ENCODE results near the gene SPRYD7. TPM values are rescaled to one million over a fixed set of nuclear protein-coding genes. Genes with fewer than 3 reads are reported as not detected.
A peak's percentile ranks its signal among the peaks of the same experiment; 100 is the strongest.

SPRYD7 gene
- total and polyA plus RNA-seq, 2 of the 13 experiments (the other 11 are each of a cell fraction or from before 2014, with no cell fraction given), result 2.7 to 5.9 TPM

DNA sequence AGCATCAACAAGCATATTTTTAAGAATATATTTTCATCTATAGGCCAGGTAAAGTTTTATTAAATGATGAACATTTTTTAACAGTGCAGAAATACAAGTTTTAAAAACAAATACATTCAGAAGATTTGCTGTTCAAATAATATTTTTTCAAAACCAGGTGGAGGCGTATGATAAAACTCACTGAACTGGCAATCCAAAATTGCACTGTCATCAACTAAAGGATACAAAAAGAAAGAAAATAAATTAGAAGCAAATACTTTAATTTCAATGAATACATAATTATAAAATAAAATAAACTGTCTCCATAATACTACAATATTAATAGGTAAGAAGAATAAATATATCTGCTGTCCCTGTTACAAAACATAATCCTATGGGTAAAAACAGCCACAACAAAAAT lies 21.2 kb downstream of the SPRYD7 start:
- 0 out of 2 replicates have a peak, but pooled peaks cover 6% of the 10 kb centered on the region for H3K4me1 ChIP-seq (ENCODE audit: insufficient read depth, low read length)
- POLR2A ChIA-PET, result no interaction called here
- no peaks in the 10 kb centered on the region for H3K27me3 ChIP-seq (ENCODE audit: control insufficient read depth in 1 of 2, insufficient read depth in 2 of 2, low read length in 2 of 2)
- ATAC-seq, result no peak
- no peak for DNase-seq (ENCODE audit: low spot score)
- H3K4me2 ChIP-seq (ENCODE audit: low read depth, low read length), result no peak overlapping the region
- no peaks in the 10 kb centered on the region for H3K9me3 ChIP-seq (ENCODE audit: low read length)
- in situ Hi-C loops (cut with HindIII; ENCODE audit: extremely low pct_ligation_motif_present, low pct_unique_long_range_greater_than_20kb), result no loop called here
- H3K27ac ChIP-seq (ENCODE audit: extremely low read length, insufficient read depth, low read length), result no peak overlapping the region
- no TSS peak for BruUV-seq (replicated peaks)
- WGBS (ENCODE audit: low lambda C conversion rate), result 98% methylated on average over 1 of the region's 1 CpG
- H2AFZ ChIP-seq (ENCODE audit: low read length), result no peak overlapping the region
- no peak overlapping the region for H3K9ac ChIP-seq (ENCODE audit: insufficient read depth, low read depth, low read length)
- CTCF ChIA-PET (ENCODE audit: low intra/inter-chr PET ratio, low total read pairs), result no interaction called here
- TF ChIP-seq MAFF (IDR thresholded peaks at IDR 0.05; ENCODE audit: low read depth, low read length) (peak; percentile 44), MAFK (conservative IDR thresholded peaks at IDR 0.05 in 1 of 2, IDR thresholded peaks at IDR 0.05 in 1 of 2; ENCODE audit: low read length in 2 of 2) (peak; percentile 10 to 75; a peak in 2 of 4 replicates), TAF15 (IDR thresholded peaks at IDR 0.05; ENCODE audit: low read depth, low read length, poor library complexity, severe bottlenecking) (no peak)
- H4K20me1 ChIP-seq (ENCODE audit: insufficient read depth, low read length), result no peaks in the 10 kb centered on the region
- intact Hi-C loops (cut with micrococcal nuclease; ENCODE audit: unreplicated experiment), result loop anchor here (1.0 kb wide), 1 partner anchor 11 kb away; no protein-coding TSS in a partner anchor
- no peak for FAIRE-seq
- H3K36me3 ChIP-seq (replicated peaks in 1 of 2; ENCODE audit: control insufficient read depth in 1 of 2, insufficient read depth in 2 of 2, low read length in 2 of 2), result peaks cover 0 to 11% of the 10 kb centered on the region in 2 experiments; a peak in 2 of 5 replicates
- H3K4me3 ChIP-seq (replicated peaks in 1 of 3; ENCODE audit: insufficient read depth in 1 of 3, low read depth in 2 of 3, low read length in 3 of 3), result no peak overlapping the region
- H3K79me2 ChIP-seq (ENCODE audit: insufficient read depth, low read length), result no peaks in the 10 kb centered on the region

DNA sequence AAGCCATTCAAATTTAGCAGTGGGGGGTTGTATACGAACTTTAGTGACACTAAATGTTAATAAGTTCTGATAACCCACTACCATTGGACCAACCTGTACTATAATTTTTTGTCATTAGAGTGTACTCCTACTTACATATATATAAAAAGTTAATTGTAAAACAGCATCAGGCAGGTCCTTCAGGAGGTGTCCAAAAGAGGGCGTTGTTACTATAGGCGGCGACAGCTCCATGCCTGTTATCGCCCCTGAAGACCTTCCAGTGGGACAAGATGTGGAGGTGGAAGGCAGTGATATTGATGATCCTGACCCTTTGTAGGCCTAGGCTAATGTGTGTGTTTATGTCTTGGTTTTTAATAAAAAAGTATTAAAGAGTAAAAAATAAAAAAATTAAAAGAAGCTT lies 27.5 kb downstream of the SPRYD7 start:
- Histone ChIP-seq H3K4me1 (ENCODE audit: insufficient read depth, low read length) (no peaks in the 10 kb centered on the region), H3K79me2 (ENCODE audit: insufficient read depth, low read length) (no peaks in the 10 kb centered on the region), H3K4me3 (replicated peaks in 1 of 3; ENCODE audit: insufficient read depth in 1 of 3, low read depth in 2 of 3, low read length in 3 of 3) (no peak overlapping the region), H3K36me3 (replicated peaks in 1 of 2; ENCODE audit: control insufficient read depth in 1 of 2, insufficient read depth in 2 of 2, low read length in 2 of 2) (no peaks in the 10 kb centered on the region), H3K9me3 (ENCODE audit: low read length) (no peaks in the 10 kb centered on the region), H3K27ac (ENCODE audit: extremely low read length, insufficient read depth, low read length) (no peak overlapping the region), H4K20me1 (ENCODE audit: insufficient read depth, low read length) (no peaks in the 10 kb centered on the region), H3K27me3 (ENCODE audit: control insufficient read depth in 1 of 2, insufficient read depth in 2 of 2, low read length in 2 of 2) (no peaks in the 10 kb centered on the region), H2AFZ (ENCODE audit: low read length) (no peak overlapping the region), H3K4me2 (ENCODE audit: low read depth, low read length) (no peak overlapping the region), H3K9ac (ENCODE audit: insufficient read depth, low read depth, low read length) (no peak overlapping the region)
- ATAC-seq, result no peak
- intact Hi-C loops (cut with micrococcal nuclease; ENCODE audit: unreplicated experiment) (no loop called here), in situ Hi-C loops (cut with HindIII; ENCODE audit: extremely low pct_ligation_motif_present, low pct_unique_long_range_greater_than_20kb) (no loop called here)
- FAIRE-seq, result no peak
- WGBS (ENCODE audit: low lambda C conversion rate), result 78% methylated on average over 5 of the region's 5 CpGs
- ChIA-PET POLR2A (no interaction called here), CTCF (ENCODE audit: low intra/inter-chr PET ratio, low total read pairs) (no interaction called here)
- BruUV-seq (replicated peaks), result no TSS peak
- DNase-seq (ENCODE audit: low spot score), result no peak
- TF ChIP-seq ZFP36 (IDR thresholded peaks at IDR 0.05; ENCODE audit: borderline replicate concordance, low read depth, low read length, partially characterized antibody) (no peak), JDP2 (CRISPR knock-in tag; IDR thresholded peaks at IDR 0.05; ENCODE audit: borderline replicate concordance) (no peak), SMARCE1 (IDR thresholded peaks at IDR 0.05; ENCODE audit: borderline replicate concordance) (no peak), ZNF180 (CRISPR knock-in tag; IDR thresholded peaks at IDR 0.05; ENCODE audit: borderline replicate concordance, low read depth) (no peak), YEATS2 (CRISPR knock-in tag; IDR thresholded peaks at IDR 0.05; ENCODE audit: borderline replicate concordance) (no peak), ATRX (CRISPR knock-in tag; IDR thresholded peaks at IDR 0.05; ENCODE audit: borderline replicate concordance) (no peak), ZNF337 (CRISPR knock-in tag; IDR thresholded peaks at IDR 0.05; ENCODE audit: borderline replicate concordance, low read depth) (no peak), TEAD2 (CRISPR knock-in tag; IDR thresholded peaks at IDR 0.05) (no peak), MYNN (CRISPR knock-in tag; IDR thresholded peaks at IDR 0.05; ENCODE audit: low read depth) (no peak)
- TF ChIP-seq, protein P1, sequence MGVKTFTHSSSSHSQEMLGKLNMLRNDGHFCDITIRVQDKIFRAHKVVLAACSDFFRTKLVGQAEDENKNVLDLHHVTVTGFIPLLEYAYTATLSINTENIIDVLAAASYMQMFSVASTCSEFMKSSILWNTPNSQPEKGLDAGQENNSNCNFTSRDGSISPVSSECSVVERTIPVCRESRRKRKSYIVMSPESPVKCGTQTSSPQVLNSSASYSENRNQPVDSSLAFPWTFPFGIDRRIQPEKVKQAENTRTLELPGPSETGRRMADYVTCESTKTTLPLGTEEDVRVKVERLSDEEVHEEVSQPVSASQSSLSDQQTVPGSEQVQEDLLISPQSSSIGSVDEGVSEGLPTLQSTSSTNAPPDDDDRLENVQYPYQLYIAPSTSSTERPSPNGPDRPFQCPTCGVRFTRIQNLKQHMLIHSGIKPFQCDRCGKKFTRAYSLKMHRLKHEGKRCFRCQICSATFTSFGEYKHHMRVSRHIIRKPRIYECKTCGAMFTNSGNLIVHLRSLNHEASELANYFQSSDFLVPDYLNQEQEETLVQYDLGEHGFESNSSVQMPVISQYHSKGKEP (CRISPR knock-in tag; IDR thresholded peaks at IDR 0.05), result no peak
- TF ChIP-seq, protein P2, sequence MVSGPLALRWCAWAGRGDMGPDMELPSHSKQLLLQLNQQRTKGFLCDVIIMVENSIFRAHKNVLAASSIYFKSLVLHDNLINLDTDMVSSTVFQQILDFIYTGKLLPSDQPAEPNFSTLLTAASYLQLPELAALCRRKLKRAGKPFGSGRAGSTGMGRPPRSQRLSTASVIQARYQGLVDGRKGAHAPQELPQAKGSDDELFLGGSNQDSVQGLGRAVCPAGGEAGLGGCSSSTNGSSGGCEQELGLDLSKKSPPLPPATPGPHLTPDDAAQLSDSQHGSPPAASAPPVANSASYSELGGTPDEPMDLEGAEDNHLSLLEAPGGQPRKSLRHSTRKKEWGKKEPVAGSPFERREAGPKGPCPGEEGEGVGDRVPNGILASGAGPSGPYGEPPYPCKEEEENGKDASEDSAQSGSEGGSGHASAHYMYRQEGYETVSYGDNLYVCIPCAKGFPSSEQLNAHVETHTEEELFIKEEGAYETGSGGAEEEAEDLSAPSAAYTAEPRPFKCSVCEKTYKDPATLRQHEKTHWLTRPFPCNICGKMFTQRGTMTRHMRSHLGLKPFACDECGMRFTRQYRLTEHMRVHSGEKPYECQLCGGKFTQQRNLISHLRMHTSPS (CRISPR knock-in tag; IDR thresholded peaks at IDR 0.05; ENCODE audit: low read depth), result no peak
